Caco-2 (cell line): ENCODE data around the gene TBXAS1. TPM values are rescaled to one million over a fixed set of nuclear protein-coding genes. Genes with fewer than 3 reads are reported as not detected.

Source experiments
- BruUV-seq: library from RNA; stranded (reverse); fragments of 400-500 nt; replicated peaks from 2 replicates; lab custom pipeline; 2021; lab: Mats Ljungman, UMichigan
- CTCF ChIA-PET: fragments of 300-600 bp; sonication (Branson Sonifier 250); formaldehyde crosslinking; loops from one replicate; lab custom pipeline; 2022; ENCODE audit warnings: antibody characterized with exemption; lab: Charles Lee
- POLR2A ChIA-PET: fragments of 300-600 bp; sonication (Branson Sonifier 250); formaldehyde crosslinking; loops from one replicate; lab custom pipeline; 2022; ENCODE audit warnings: antibody characterized with exemption; lab: Charles Lee
- DNase-seq, 2 experiments: peaks; one replicate each; pipeline versions ENCODE4 v3.0.0 to v3.0.0-alpha.2; 2020 to 2022
- H3K27me3 ChIP-seq: replicated peaks from 2 replicates; pipeline ENCODE4 v1.6.0; 2011; ENCODE audit warnings: low read length; ENCODE audit not compliant: control insufficient read depth, insufficient read depth
- H3K36me3 ChIP-seq: 2 replicates; pipeline ENCODE4 v1.5.1; 2011; ENCODE audit warnings: low read length; ENCODE audit not compliant: control insufficient read depth, insufficient read depth
- H3K4me1 ChIP-seq: fragments of 250-450 bp; sonication (Bioruptor Pico); 2 replicates; pipeline ENCODE4 v1.5.1; 2020; ENCODE audit warnings: mild to moderate bottlenecking
- H3K4me3 ChIP-seq: 2 replicates; pipeline ENCODE4 v1.5.1; 2011; ENCODE audit warnings: low read depth, mild to moderate bottlenecking, control low read depth, low read length
- H3K9me3 ChIP-seq: fragments of 250-450 bp; sonication (Bioruptor Pico); 2 replicates; pipeline ENCODE4 v1.5.1; 2020; ENCODE audit warnings: mild to moderate bottlenecking, moderate library complexity
- H3K27ac Mint-ChIP-seq: one replicate; pipeline ENCODE4 v1.8.0; 2022; ENCODE audit warnings: mixed read lengths; ENCODE audit not compliant: unreplicated experiment
- H3K27me3 Mint-ChIP-seq: one replicate; pipeline ENCODE4 v1.8.0; 2022; ENCODE audit warnings: mixed read lengths; ENCODE audit not compliant: insufficient read depth, unreplicated experiment
- H3K36me3 Mint-ChIP-seq: one replicate; pipeline ENCODE4 v1.8.0; 2022; ENCODE audit warnings: mild to moderate bottlenecking, mixed read lengths; ENCODE audit not compliant: insufficient read depth, unreplicated experiment
- H3K4me1 Mint-ChIP-seq: one replicate; pipeline ENCODE4 v1.8.0; 2022; ENCODE audit warnings: low read depth, mixed read lengths; ENCODE audit not compliant: unreplicated experiment
- H3K4me3 Mint-ChIP-seq: one replicate; pipeline ENCODE4 v1.8.0; 2022; ENCODE audit warnings: mild to moderate bottlenecking, moderate library complexity, mixed read lengths; ENCODE audit not compliant: unreplicated experiment
- H3K9me3 Mint-ChIP-seq: one replicate; pipeline ENCODE4 v1.8.0; 2022; ENCODE audit warnings: mixed read lengths; ENCODE audit not compliant: unreplicated experiment
- intact Hi-C: fragments of 100-400 bp; cut with micrococcal nuclease; formaldehyde crosslinking; loops from one replicate; pipeline ENCODE4 v1.10.0; 2022; ENCODE audit not compliant: unreplicated experiment
- total RNA-seq: library from RNA; stranded (reverse); gene quantifications from 2 replicates; pipeline ENCODE4 v1.2.3, GENCODE V29; 2022
- TF ChIP-seq, protein P1 (sequence below), 2 experiments: fragments of 200-600 bp in 1 of 2; IDR thresholded peaks; 1 replicate in 1 of 2; 2 replicates in 1 of 2; pipeline versions ENCODE4 v1.5.1 to v1.8.0; 2011 to 2022; ENCODE audit warnings: antibody characterized with exemption in 1 of 2, control low read depth in 1 of 2, inconsistent platforms in 1 of 2, low read depth in 1 of 2, low read length in 1 of 2, mild to moderate bottlenecking in 1 of 2, moderate library complexity in 1 of 2; ENCODE audit not compliant: insufficient read depth in 1 of 2, severe bottlenecking in 1 of 2, unreplicated experiment in 1 of 2

Gene TBXAS1
- total RNA-seq, 1 experiment from 2014 or later: 1.6 TPM

DNA sequence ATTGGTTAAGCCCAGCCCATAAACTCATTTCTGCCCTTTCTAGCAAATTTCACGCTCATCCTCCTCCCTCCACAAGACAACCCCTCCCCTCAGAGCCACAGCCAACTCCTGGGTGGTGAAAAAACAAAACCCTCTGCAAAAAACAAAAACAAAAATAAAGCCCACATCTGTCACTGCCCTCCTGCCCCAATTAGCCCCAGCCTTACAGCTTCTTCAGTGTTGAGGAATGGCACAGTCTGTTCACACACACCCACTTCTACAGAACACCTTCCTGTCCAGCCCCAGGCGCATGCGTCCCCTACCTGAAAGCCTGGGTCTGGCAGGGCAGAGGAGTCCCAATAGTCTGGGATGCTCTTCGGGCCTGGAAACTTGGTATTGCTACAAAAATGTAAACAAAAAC, 199.2 kb downstream of the TBXAS1 start:
- Histone ChIP-seq H3K36me3 (no peaks in the 10 kb centered on the region; the same call in 1 of the 2 replicates), H3K4me1 (no peaks in the 10 kb centered on the region), H3K27me3 (no peaks in the 10 kb centered on the region), H3K4me3 (no peak overlapping the region), H3K9me3 (no peaks in the 10 kb centered on the region)
- Mint-ChIP-seq H3K27me3 (no peaks in the 10 kb centered on the region), H3K4me3 (no peak overlapping the region), H3K27ac (no peak overlapping the region), H3K4me1 (no peaks in the 10 kb centered on the region), H3K9me3 (no peaks in the 10 kb centered on the region), H3K36me3 (peaks cover 6% of the 10 kb centered on the region)
- no TSS peak for BruUV-seq
- TF ChIP-seq, protein P1, sequence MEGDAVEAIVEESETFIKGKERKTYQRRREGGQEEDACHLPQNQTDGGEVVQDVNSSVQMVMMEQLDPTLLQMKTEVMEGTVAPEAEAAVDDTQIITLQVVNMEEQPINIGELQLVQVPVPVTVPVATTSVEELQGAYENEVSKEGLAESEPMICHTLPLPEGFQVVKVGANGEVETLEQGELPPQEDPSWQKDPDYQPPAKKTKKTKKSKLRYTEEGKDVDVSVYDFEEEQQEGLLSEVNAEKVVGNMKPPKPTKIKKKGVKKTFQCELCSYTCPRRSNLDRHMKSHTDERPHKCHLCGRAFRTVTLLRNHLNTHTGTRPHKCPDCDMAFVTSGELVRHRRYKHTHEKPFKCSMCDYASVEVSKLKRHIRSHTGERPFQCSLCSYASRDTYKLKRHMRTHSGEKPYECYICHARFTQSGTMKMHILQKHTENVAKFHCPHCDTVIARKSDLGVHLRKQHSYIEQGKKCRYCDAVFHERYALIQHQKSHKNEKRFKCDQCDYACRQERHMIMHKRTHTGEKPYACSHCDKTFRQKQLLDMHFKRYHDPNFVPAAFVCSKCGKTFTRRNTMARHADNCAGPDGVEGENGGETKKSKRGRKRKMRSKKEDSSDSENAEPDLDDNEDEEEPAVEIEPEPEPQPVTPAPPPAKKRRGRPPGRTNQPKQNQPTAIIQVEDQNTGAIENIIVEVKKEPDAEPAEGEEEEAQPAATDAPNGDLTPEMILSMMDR (IDR thresholded peaks at IDR 0.05; ENCODE audit: insufficient read depth in 1 of 2, low read depth in 1 of 2, low read length in 1 of 2, severe bottlenecking in 1 of 2, unreplicated experiment in 1 of 2): no peak
- CTCF ChIA-PET: no interaction called here
- no peak for DNase-seq
- POLR2A ChIA-PET: no interaction called here
- intact Hi-C loops: no loop called here

DNA sequence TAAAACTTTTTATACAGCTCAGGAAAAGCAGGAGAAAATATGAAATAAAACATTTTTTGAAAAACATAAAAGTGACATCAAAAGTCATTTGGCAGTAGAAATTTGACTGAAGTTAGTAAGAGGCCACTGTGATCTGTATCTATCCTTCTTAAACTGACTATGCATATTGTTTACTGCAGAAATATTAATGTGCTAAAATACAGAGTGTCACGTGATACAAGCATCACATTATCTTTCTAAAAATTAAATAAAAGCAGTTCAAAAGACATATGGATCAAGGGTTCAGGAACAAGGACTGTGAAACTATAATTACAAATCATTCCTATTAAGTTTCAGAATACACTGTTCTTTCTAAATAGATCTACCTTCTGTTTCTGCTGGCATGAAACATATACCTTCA, 200.0 kb downstream of the TBXAS1 start:
- Mint-ChIP-seq H3K27ac (no peak overlapping the region), H3K4me3 (no peak overlapping the region), H3K27me3 (no peaks in the 10 kb centered on the region), H3K36me3 (peaks cover 14% of the 10 kb centered on the region), H3K4me1 (no peaks in the 10 kb centered on the region), H3K9me3 (no peaks in the 10 kb centered on the region)
- ChIA-PET POLR2A (no interaction called here), CTCF (no interaction called here)
- Histone ChIP-seq H3K4me3 (no peak overlapping the region), H3K27me3 (no peaks in the 10 kb centered on the region), H3K9me3 (no peaks in the 10 kb centered on the region), H3K36me3 (no peaks in the 10 kb centered on the region; the same call in 1 of the 2 replicates), H3K4me1 (no peaks in the 10 kb centered on the region)
- no peak for DNase-seq
- BruUV-seq: no TSS peak
- intact Hi-C loops: no loop called here
- TF ChIP-seq, protein P1 (IDR thresholded peaks at IDR 0.05; ENCODE audit: insufficient read depth in 1 of 2, low read depth in 1 of 2, low read length in 1 of 2, severe bottlenecking in 1 of 2, unreplicated experiment in 1 of 2): no peak

DNA sequence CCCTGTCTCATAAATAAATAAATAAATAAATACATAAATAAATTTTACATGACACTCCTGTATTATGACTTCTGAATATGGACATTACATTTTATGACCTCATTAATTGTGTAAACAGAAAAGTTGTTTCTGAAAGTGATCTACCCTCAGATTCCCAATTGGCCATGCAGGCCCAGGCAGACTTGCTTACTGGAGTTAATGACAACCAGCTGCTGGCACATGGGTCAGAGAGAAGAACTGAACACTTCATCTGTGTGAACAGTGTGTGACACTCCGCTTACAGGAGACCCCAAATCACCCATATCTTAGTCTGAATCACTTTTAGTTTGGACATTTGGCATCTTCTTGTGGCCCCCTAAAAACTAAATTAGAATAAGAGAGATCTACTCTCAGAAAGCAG, 202.3 kb downstream of the TBXAS1 start:
- BruUV-seq: no TSS peak
- Histone ChIP-seq H3K4me1 (no peaks in the 10 kb centered on the region), H3K9me3 (no peaks in the 10 kb centered on the region), H3K27me3 (no peaks in the 10 kb centered on the region), H3K36me3 (no peaks in the 10 kb centered on the region; the same call in 1 of the 2 replicates), H3K4me3 (no peak overlapping the region)
- TF ChIP-seq, protein P1 (IDR thresholded peaks at IDR 0.05; ENCODE audit: insufficient read depth in 1 of 2, low read depth in 1 of 2, low read length in 1 of 2, severe bottlenecking in 1 of 2, unreplicated experiment in 1 of 2): no peak
- POLR2A ChIA-PET: interaction anchor here (0.7 kb wide), 1 partner anchor 59 kb away, joined by 3 read pairs; no protein-coding TSS in a partner anchor
- peaks cover 15% of the 10 kb centered on the region for H3K36me3 Mint-ChIP-seq
- DNase-seq: no peak
- H3K9me3 Mint-ChIP-seq: no peaks in the 10 kb centered on the region
- H3K4me3 Mint-ChIP-seq: no peak overlapping the region
- H3K27ac Mint-ChIP-seq: no peak overlapping the region
- no peaks in the 10 kb centered on the region for H3K27me3 Mint-ChIP-seq
- CTCF ChIA-PET: no interaction called here
- H3K4me1 Mint-ChIP-seq: no peaks in the 10 kb centered on the region
- intact Hi-C loops: no loop called here
